ENCODE data around the gene CASP3.
"Not testable (repeated sequence)": the region's sequence is repeated elsewhere in the genome, so short reads cannot be mapped to it uniquely, and the experiment has no call there.

The CASP3 gene

GRCh38 chr4:184628103-184628502 is 21.1 kb downstream of the CASP3 start:
- no peak for DNase-seq

DNA sequence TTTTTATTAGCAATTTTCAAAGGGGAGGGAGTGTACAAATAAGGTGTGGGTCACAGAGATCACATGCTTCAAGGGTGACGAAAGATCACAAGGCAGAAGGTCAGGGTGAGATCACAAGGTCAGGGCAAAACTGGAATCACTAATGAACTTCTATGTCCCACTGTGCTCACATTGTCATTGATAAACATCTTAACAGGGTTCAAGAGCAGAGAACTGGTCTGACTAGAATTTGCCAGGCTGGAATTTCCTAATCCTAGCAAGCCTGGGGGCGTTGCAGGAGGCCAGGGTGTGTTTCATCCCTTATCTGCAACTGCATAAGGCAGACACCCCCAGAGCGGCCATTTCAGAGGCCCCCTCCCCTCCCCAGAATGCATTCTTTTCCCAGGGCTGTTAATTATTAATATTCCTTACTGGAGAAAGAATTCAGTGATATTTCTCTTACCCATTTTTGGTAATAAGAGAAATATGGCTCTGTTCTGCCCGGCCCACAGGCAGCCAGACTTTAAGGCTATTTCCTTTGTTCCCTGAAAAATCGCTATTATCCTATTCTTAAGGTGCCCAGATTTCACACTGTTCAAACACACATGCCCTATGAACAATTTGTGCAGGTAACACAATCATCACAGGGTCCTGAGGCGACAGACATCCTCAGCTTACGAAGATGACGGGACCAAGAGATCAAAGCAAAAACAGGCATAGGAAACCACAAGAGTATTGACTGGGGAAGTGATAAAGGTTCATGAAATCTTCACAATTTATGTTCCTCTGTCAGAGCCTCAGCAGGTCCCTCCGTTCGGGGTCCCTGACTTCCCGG is 23.3 kb downstream of the CASP3 start:
- DNase-seq, result not testable (repeated sequence)

- DNase-seq, result no peak
These were observed 24.2 kb downstream of the CASP3 start for GRCh38 chr4:184624972-184625554.

DNA sequence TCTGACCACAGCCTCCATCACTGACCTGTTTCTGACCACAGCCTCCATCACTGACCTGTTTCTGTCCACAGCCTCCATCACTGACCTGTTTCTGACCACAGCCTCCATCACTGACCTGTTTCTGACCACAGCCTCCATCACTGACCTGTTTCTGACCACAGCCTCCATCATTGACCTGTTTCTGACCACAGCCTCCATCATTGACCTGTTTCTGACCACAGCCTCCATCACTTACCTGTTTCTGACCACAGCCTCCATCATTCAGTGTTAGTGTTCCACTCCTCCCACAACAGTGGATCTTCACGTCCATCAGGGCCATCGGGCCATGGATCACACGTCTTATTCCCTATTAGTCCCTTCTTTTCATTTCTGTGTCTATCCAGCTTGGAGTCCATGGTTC is 24.7 kb downstream of the CASP3 start:
- not testable (repeated sequence) for DNase-seq

DNA sequence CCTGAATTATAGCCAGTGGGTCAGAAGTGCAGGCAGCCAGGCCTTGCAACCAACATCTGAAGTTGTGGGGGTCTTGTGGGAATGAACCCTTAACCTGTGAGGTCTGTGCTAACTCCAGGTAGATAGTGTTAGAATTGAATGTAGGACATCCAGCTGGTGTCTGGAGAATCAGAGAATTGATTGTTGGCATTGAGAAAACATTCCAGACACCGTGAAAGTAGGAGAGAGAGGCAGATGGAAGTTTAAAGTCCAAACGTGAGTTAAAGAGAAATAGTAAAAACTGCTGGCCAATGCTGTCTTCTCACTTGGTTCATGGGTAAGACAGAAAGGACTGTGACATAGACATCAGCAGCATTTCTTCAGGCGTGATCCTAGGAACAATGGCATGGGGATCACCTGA is 27.7 kb downstream of the CASP3 start:
- no peak for DNase-seq

DNA sequence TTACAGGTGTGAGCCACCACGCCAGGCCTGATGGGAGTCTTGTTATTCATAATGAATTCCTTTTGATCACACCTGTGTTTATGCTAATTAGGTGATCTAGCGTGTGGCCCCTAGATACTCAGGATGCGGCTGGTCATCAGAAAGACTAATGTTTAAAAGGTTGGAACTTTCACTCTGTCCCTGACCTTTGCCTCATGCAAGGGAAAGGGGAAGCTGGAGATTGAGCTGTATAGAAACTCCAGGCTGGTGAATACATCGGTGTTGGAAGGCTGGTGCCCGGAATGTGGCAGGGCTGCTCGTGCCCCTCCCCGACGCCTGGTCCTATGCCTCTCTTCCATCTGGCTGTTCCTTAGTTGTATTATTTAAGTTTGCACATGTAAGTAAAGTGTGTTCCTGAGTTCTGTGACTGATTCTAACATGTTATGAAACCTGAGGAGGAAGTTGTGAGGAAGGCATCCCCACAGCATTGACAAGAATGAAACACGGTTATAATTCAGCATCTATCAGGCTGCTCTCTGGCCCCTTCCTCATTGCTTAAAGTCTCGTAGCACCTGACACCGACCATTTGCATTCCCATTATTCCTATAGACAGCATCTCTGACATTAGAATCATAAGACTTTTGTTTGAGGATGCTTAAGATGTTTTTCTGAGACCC is 28.9 kb downstream of the CASP3 start:
- DNase-seq, result no peak

DNA sequence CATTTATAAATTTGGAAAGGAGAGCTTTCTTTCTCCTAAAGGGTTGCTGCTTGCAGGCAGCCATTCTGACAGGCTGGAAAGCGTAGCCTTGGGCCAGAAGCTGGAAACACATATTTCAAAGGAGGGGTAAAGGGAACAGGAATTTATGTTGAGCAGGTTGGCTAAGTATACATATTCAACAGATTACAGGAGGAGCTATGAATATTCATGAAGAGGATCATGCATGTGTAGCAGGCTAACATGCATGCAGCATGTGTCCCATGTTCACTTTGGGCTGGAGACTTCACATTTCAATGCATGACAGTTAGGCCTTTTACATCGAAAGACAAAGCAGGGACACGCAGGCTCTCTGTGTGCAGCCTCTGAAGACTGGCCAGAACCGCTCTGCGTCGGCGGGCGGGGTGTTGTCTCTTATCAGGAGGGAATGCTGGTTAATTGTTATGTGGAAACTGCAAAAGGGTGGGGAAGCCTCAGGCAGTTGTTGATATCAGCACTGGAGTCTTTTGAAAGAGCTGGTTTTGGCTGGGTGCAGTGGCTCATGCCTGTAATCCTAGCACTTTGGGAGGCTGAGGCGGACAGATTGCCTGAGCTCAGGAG is 31.5 kb downstream of the CASP3 start:
- DNase-seq, result no peak

- DNase-seq, result no peak
These were observed 32.4 kb downstream of the CASP3 start for GRCh38 chr4:184616633-184617551.

- not testable (repeated sequence) for DNase-seq
These were observed 33.1 kb downstream of the CASP3 start for GRCh38 chr4:184616168-184616567.

- DNase-seq, result no peak
These were observed 34.7 kb downstream of the CASP3 start for GRCh38 chr4:184614509-184614908.

DNA sequence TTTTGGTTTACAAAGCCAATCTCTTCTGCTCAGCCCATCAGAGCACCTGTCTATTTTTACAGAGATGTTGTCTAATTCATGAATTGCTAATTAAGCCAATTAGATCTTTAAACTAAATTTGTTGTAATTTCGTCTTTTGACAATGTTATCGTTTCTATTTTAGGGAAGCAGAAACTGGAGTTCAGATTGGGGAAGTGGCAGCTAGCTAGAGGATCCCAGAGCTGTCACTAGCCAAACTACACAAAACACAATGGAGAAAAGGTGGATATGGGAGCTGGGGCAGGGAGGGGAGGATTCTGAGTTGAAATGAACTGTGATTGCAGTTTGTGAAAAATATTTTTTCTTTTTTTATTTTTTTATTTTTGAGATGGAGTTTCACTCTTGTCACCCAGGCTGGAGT is 35.8 kb downstream of the CASP3 start:
- DNase-seq, result no peak

- no peak for DNase-seq
These were observed 37.2 kb downstream of the CASP3 start for GRCh38 chr4:184612074-184612473.

GRCh38 chr4:184607429-184607828 is 41.8 kb downstream of the CASP3 start:
- DNase-seq, result not testable (repeated sequence)

DNA sequence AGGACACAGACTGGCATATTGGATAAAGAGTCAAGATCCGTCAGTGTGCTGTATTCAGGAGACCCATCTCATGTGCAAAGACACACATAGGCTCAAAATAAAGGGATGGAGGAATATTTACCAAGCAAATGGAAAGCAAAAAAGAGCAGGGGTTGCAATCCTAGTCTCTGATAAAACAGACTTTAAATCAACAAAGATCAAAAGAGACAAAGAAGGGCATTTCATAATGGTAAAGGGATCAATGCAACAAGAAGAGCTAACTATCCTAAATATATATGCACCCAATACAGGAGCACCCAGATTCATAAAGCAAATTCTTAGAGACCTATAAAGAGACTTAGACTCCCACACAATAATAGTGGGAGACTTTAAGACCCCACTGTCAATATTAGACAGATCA is 46.4 kb downstream of the CASP3 start:
- DNase-seq, result not testable (repeated sequence)

DNA sequence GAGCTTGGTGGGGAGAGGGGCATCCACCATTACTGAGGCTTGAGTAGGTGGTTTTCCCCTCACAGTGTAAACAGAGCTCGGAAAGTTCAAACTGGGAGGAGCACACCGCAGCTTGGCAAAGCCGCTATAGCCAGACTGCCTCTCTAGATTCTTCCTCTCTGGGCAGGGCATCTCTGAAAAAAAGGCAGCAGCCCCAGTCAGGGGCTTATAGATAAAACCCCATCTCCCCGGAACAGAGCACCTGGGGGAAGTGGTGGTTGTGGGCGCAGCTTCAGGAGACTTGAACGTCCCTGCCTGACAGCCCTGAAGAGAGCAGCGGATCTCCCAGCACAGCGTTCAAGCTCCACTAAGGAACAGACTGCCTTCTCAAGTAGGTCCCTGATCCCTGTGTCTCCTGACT is 48.3 kb downstream of the CASP3 start:
- not testable (repeated sequence) for DNase-seq

- no peak for DNase-seq
These were observed 49.6 kb downstream of the CASP3 start for GRCh38 chr4:184599492-184600135.

DNA sequence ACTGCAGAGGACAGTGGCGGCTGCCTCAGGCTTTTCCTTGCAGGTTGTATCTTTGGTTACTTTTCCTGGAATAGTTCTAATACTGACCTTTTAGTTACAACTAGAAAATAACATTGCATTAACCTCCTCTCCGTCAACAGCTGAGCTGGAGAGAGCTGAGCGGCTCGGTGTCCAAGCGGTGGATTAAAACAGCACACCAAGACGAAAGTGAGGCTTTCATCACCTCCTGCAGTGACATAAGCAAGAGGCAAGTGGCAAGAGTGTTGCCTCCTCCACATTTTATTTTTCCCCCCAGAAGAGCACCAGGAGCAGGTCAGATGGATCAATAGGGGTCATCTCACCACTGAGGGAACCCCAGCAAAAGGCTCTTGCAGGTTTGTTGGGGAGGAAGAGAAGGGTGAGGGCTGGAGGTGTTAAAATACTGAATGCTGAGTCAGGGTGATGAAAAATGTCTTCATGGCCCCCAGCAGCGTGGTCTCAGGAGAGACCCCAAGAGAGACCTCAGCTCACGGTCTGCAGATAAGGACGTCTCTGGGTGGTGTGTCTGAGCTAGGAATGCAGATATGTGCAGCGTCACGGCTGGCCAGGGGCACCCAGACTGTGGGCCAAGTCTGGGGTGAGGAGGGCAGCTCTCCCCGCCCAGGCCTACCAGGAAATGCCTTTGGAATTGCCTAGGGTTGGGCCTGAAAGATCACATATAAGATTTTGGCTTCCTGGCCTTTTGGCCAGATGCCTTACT is 50.3 kb downstream of the CASP3 start:
- DNase-seq, result no peak

- no peak for DNase-seq
These were observed 52.5 kb downstream of the CASP3 start for GRCh38 chr4:184596617-184597185.

DNA sequence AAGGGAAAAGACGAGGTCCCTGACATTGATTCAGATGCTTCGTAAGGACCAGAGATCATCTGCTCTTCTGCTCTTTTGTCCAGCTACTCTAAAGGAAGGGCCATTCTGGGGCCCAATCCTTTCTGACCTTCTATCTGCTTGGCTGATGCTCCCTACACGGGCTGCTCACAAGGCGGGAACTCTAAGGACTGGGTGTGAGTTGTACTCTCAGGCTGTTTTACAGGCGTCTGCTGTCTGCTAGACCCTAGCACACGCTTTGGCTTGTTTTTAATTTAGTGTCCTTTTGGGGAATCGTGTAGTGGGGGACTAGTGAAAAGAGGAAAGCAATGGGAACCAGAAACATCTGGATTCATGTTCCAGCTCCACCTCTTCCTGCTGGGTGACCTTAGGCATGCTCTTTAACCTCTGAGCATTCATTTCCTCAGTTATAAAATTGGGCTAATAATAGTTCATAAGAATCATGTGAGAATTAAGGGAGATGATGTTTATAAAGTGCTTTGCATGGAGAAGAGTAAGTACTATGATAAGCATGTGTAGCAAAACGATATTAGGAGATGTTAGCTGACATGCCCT is 53.1 kb downstream of the CASP3 start:
- DNase-seq, result no peak

GRCh38 chr4:184595430-184595829 is 53.8 kb downstream of the CASP3 start:
- DNase-seq, result no peak

- no peak for DNase-seq
These were observed 55.8 kb downstream of the CASP3 start for GRCh38 chr4:184593461-184593860.
